Ecto neural progenitor cell (in vitro differentiated cells): Measurements from ENCODE around the gene THSD4.
"Not testable (repeated sequence)": the region's sequence is repeated elsewhere in the genome, so short reads cannot be mapped to it uniquely, and the experiment has no call there.

Experiments
- DNase-seq: peaks from one replicate; pipeline ENCODE4 v3.0.0-alpha.2; 2018; ENCODE audit warnings: low spot score

THSD4 gene

GRCh38 chr15:71723344-71723743, 608.1 kb downstream of the THSD4 start:
- no peak for DNase-seq

- DNase-seq: not testable (repeated sequence)
Observed at GRCh38 chr15:71725207-71725955, 610.1 kb downstream of the THSD4 start.

- no peak for DNase-seq
Observed at GRCh38 chr15:71728881-71729280, 613.6 kb downstream of the THSD4 start.

- no peak for DNase-seq
Observed at GRCh38 chr15:71729319-71729718, 614.0 kb downstream of the THSD4 start.

- DNase-seq: no peak
Observed at GRCh38 chr15:71730277-71731144, 615.2 kb downstream of the THSD4 start.

- no peak for DNase-seq
Observed at GRCh38 chr15:71732636-71733035, 617.4 kb downstream of the THSD4 start.

GRCh38 chr15:71733122-71733521, 617.9 kb downstream of the THSD4 start:
- DNase-seq: no peak

GRCh38 chr15:71734709-71735384, 619.6 kb downstream of the THSD4 start:
- DNase-seq: no peak

GRCh38 chr15:71735385-71735757, 620.1 kb downstream of the THSD4 start:
- DNase-seq: no peak

GRCh38 chr15:71736286-71736947, 621.1 kb downstream of the THSD4 start:
- DNase-seq: no peak

GRCh38 chr15:71737761-71738160, 622.5 kb downstream of the THSD4 start:
- no peak for DNase-seq

- no peak for DNase-seq
Observed at GRCh38 chr15:71739355-71739754, 624.1 kb downstream of the THSD4 start.

GRCh38 chr15:71742964-71743363, 627.7 kb downstream of the THSD4 start:
- no peak for DNase-seq

GRCh38 chr15:71743861-71744382, 628.7 kb downstream of the THSD4 start:
- DNase-seq: no peak

- DNase-seq: no peak
Observed at GRCh38 chr15:71746719-71747118, 631.4 kb downstream of the THSD4 start.

GRCh38 chr15:71747128-71748083, 632.1 kb downstream of the THSD4 start:
- no peak for DNase-seq

- no peak for DNase-seq
Observed at GRCh38 chr15:71748293-71748718, 633.0 kb downstream of the THSD4 start.

GRCh38 chr15:71749500-71749899, 634.2 kb downstream of the THSD4 start:
- DNase-seq: no peak

GRCh38 chr15:71752128-71752527, 636.9 kb downstream of the THSD4 start:
- no peak for DNase-seq

- DNase-seq: no peak
Observed at GRCh38 chr15:71752604-71753289, 637.5 kb downstream of the THSD4 start.
